K562 (cell line): ENCODE results near the gene HRAS.

Experiments used
- BDP1 ChIP-seq: IDR thresholded peaks from 3 replicates; pipeline ENCODE4 v1.6.1; 2011; ENCODE audit not compliant: insufficient read length, insufficient read depth
- CBFB ChIP-seq: sonication (generic); formaldehyde crosslinking; IDR thresholded peaks from 2 replicates; pipeline ENCODE4 v1.4.0; 2020; ENCODE audit warnings: mild to moderate bottlenecking, missing genetic modification reagents
- MTA2 ChIP-seq: fragments of 450-650 bp; IDR thresholded peaks from 2 replicates; pipeline ENCODE4 v1.6.1; 2016; ENCODE audit warnings: low read depth
- POLR2A ChIP-seq: fragments of 450-650 bp; conservative IDR thresholded peaks from 2 replicates; pipeline ENCODE4 v1.6.1; 2016
- POLR2AphosphoS2 ChIP-seq: IDR thresholded peaks from 2 replicates; pipeline ENCODE4 v1.6.1; 2012; ENCODE audit warnings: low read length, improper control_type of control experiment
- SMAD1 ChIP-seq: fragments of 150-350 bp; IDR thresholded peaks from 2 replicates; pipeline ENCODE4 v1.6.1; 2014; ENCODE audit warnings: low read length, low read depth; ENCODE audit not compliant: partially characterized antibody
- WHSC1 ChIP-seq: IDR thresholded peaks from one replicate; pipeline ENCODE4 v1.6.1; 2012; ENCODE audit warnings: low read length, control low read depth, inconsistent platforms
- ZFP30 ChIP-seq: fragments of 250-450 bp; sonication (Bioruptor Pico); IDR thresholded peaks from 2 replicates; pipeline ENCODE4 v1.8.0; 2022; ENCODE audit warnings: moderate library complexity, mild to moderate bottlenecking, inconsistent platforms, borderline replicate concordance
- ZNF589 ChIP-seq: fragments of 200-800 bp; sonication (Bioruptor generic); IDR thresholded peaks from 2 replicates; pipeline ENCODE4 v1.6.1; 2016; ENCODE audit warnings: low read depth, missing genetic modification characterization, missing compliant biosample characterization
- TF ChIP-seq, protein P1 (sequence below): sonication (generic); formaldehyde crosslinking; IDR thresholded peaks from 2 replicates; pipeline ENCODE4 v1.8.1; 2022; ENCODE audit warnings: missing genetic modification reagents
- TF ChIP-seq, protein P2 (sequence below): sonication (generic); formaldehyde crosslinking; IDR thresholded peaks from 2 replicates; pipeline ENCODE4 v1.8.1; 2023; ENCODE audit warnings: mild to moderate bottlenecking, missing genetic modification reagents
- TF ChIP-seq, protein P3 (sequence below): sonication (generic); formaldehyde crosslinking; IDR thresholded peaks from 2 replicates; pipeline ENCODE4 v1.9.0; 2022; ENCODE audit warnings: mild to moderate bottlenecking, missing genetic modification reagents
- TF ChIP-seq, protein P4 (sequence below): sonication (generic); formaldehyde crosslinking; IDR thresholded peaks from 2 replicates; pipeline ENCODE4 v1.8.0; 2023; ENCODE audit warnings: mild to moderate bottlenecking, missing genetic modification reagents

DNA sequence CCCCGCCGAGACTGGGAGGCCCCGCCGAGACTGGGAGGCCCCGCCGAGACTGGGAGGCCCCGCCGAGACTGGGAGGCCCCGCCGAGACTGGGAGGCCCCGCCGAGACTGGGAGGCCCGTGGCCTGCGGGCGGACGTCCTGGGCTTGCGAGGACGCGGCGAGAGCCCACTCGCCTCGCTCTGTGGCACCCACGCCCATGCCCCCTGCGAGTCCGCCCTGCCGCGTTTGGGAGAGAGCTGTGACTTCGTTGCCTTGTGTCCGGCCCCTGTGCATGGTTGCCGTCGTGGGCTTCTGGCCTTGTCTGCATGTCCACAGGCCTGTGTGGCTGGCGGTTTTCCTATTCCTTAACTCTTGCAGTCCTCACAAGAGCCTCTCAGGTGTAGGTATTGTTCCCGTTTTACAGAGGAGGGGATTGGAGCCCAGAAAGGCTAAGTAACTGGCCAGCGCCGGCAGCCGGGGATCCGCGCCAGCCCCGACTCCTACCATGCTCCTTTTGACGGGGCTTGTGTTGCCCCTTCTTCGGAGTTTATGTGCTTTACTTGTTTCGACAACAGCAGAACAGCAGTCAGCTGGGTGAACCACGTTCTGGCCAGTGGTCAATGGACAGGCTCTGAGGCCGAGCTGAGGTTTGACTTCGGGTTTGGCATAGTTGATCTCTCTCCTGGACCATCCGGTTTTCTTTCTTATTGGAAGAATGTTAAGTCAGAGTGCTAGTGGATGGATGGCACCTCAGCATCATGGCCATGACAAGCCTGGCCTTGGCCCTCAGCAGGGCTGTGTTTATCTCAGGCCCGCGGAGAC is 41.6 kb upstream of the HRAS start:
- TF ChIP-seq ZNF589 (no peak), POLR2A (no peak), POLR2AphosphoS2 (no peak), MTA2 (no peak), ZFP30 (CRISPR knock-in tag) (no peak), BDP1 (no peak), CBFB (CRISPR knock-in tag) (no peak), WHSC1 (no peak), SMAD1 (no peak)
- TF ChIP-seq, protein P1, sequence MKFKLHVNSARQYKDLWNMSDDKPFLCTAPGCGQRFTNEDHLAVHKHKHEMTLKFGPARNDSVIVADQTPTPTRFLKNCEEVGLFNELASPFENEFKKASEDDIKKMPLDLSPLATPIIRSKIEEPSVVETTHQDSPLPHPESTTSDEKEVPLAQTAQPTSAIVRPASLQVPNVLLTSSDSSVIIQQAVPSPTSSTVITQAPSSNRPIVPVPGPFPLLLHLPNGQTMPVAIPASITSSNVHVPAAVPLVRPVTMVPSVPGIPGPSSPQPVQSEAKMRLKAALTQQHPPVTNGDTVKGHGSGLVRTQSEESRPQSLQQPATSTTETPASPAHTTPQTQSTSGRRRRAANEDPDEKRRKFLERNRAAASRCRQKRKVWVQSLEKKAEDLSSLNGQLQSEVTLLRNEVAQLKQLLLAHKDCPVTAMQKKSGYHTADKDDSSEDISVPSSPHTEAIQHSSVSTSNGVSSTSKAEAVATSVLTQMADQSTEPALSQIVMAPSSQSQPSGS, result no peak
- TF ChIP-seq, protein P2, sequence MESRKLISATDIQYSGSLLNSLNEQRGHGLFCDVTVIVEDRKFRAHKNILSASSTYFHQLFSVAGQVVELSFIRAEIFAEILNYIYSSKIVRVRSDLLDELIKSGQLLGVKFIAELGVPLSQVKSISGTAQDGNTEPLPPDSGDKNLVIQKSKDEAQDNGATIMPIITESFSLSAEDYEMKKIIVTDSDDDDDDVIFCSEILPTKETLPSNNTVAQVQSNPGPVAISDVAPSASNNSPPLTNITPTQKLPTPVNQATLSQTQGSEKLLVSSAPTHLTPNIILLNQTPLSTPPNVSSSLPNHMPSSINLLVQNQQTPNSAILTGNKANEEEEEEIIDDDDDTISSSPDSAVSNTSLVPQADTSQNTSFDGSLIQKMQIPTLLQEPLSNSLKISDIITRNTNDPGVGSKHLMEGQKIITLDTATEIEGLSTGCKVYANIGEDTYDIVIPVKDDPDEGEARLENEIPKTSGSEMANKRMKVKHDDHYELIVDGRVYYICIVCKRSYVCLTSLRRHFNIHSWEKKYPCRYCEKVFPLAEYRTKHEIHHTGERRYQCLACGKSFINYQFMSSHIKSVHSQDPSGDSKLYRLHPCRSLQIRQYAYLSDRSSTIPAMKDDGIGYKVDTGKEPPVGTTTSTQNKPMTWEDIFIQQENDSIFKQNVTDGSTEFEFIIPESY (CRISPR knock-in tag), result no peak
- TF ChIP-seq, protein P3, sequence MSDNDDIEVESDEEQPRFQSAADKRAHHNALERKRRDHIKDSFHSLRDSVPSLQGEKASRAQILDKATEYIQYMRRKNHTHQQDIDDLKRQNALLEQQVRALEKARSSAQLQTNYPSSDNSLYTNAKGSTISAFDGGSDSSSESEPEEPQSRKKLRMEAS (CRISPR knock-in tag), result no peak
- TF ChIP-seq, protein P4, sequence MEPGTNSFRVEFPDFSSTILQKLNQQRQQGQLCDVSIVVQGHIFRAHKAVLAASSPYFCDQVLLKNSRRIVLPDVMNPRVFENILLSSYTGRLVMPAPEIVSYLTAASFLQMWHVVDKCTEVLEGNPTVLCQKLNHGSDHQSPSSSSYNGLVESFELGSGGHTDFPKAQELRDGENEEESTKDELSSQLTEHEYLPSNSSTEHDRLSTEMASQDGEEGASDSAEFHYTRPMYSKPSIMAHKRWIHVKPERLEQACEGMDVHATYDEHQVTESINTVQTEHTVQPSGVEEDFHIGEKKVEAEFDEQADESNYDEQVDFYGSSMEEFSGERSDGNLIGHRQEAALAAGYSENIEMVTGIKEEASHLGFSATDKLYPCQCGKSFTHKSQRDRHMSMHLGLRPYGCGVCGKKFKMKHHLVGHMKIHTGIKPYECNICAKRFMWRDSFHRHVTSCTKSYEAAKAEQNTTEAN (CRISPR knock-in tag), result no peak
